H9 (cell line): ENCODE results near the gene SETBP1. TPM values are rescaled to one million over a fixed set of nuclear protein-coding genes. Genes with fewer than 3 reads are reported as not detected.

Experiments
- DNase-seq: peaks from one replicate; pipeline ENCODE4 v3.0.0-alpha.2; 2017
- H2AFZ ChIP-seq: one replicate; pipeline ENCODE4 v1.6.1; 2013; ENCODE audit warnings: mild to moderate bottlenecking, low read length, control low read depth, moderate library complexity
- H2AK5ac ChIP-seq: 2 replicates; pipeline ENCODE4 v1.6.1; 2013; ENCODE audit warnings: low read length, control low read depth, mixed read lengths; ENCODE audit not compliant: insufficient read length
- H2BK120ac ChIP-seq: one replicate; pipeline ENCODE4 v1.6.1; 2013; ENCODE audit warnings: low read depth, mild to moderate bottlenecking, low read length, control low read depth, inconsistent platforms; ENCODE audit not compliant: poor library complexity, severe bottlenecking
- H2BK12ac ChIP-seq: 2 replicates; pipeline ENCODE4 v1.6.1; 2013; ENCODE audit warnings: low read length, control low read depth, mixed read lengths, low read depth; ENCODE audit not compliant: insufficient read length
- H2BK15ac ChIP-seq: 2 replicates; pipeline ENCODE4 v1.6.1; 2013; ENCODE audit warnings: low read depth, low read length, control low read depth
- H2BK20ac ChIP-seq: one replicate; pipeline ENCODE4 v1.6.1; 2013; ENCODE audit warnings: low read depth, mild to moderate bottlenecking, low read length, control low read depth, inconsistent platforms; ENCODE audit not compliant: poor library complexity, severe bottlenecking
- H2BK5ac ChIP-seq: 2 replicates; pipeline ENCODE4 v1.6.1; 2013; ENCODE audit warnings: low read length, control low read depth, mixed read lengths; ENCODE audit not compliant: insufficient read length
- H3K14ac ChIP-seq: 2 replicates; pipeline ENCODE4 v1.6.1; 2013; ENCODE audit warnings: low read length, control low read depth; ENCODE audit not compliant: insufficient read depth
- H3K18ac ChIP-seq: 2 replicates; pipeline ENCODE4 v1.6.1; 2013; ENCODE audit warnings: low read depth, mild to moderate bottlenecking, mixed read lengths, low read length, control low read depth; ENCODE audit not compliant: insufficient read length
- H3K23ac ChIP-seq: 2 replicates; pipeline ENCODE4 v1.6.1; 2013; ENCODE audit warnings: low read length, control low read depth, mixed read lengths, low read depth; ENCODE audit not compliant: insufficient read length
- H3K23me2 ChIP-seq: 2 replicates; pipeline ENCODE4 v1.6.1; 2013; ENCODE audit warnings: low read depth, mild to moderate bottlenecking, mixed read lengths, low read length, control low read depth; ENCODE audit not compliant: insufficient read length, poor library complexity, severe bottlenecking
- H3K27ac ChIP-seq: 2 replicates; pipeline ENCODE4 v1.5.1; 2013; ENCODE audit warnings: low read length, control low read depth, mixed read lengths, low read depth; ENCODE audit not compliant: insufficient read length
- H3K27me3 ChIP-seq: 2 replicates; pipeline ENCODE4 v1.6.1; 2013; ENCODE audit warnings: low read length, control low read depth, inconsistent platforms; ENCODE audit not compliant: insufficient read depth
- H3K4ac ChIP-seq: 2 replicates; pipeline ENCODE4 v1.6.1; 2013; ENCODE audit warnings: low read depth, mild to moderate bottlenecking, control low read depth, inconsistent platforms, low read length, moderate library complexity
- H3K4me1 ChIP-seq: 2 replicates; pipeline ENCODE4 v1.6.1; 2013; ENCODE audit warnings: low read length, control low read depth, inconsistent platforms; ENCODE audit not compliant: insufficient read depth
- H3K4me2 ChIP-seq: 2 replicates; pipeline ENCODE4 v1.6.1; 2013; ENCODE audit warnings: low read length, control low read depth, mixed read lengths; ENCODE audit not compliant: insufficient read length, insufficient read depth
- H3K56ac ChIP-seq: 2 replicates; pipeline ENCODE4 v1.6.1; 2013; ENCODE audit warnings: low read depth, mild to moderate bottlenecking, mixed read lengths, low read length, control low read depth; ENCODE audit not compliant: insufficient read length
- H3K79me1 ChIP-seq: 2 replicates; pipeline ENCODE4 v1.6.1; 2013; ENCODE audit warnings: low read depth, mild to moderate bottlenecking, moderate library complexity, low read length, control low read depth, inconsistent platforms; ENCODE audit not compliant: insufficient read depth, poor library complexity, severe bottlenecking
- H3K79me2 ChIP-seq: 2 replicates; pipeline ENCODE4 v1.6.1; 2013; ENCODE audit warnings: low read length, control low read depth, inconsistent platforms; ENCODE audit not compliant: insufficient read depth
- H3K9ac ChIP-seq: 2 replicates; pipeline ENCODE4 v1.6.1; 2013; ENCODE audit warnings: low read length, control low read depth, mixed read lengths; ENCODE audit not compliant: insufficient read length; ENCODE audit errors: extremely low read depth
- H3K9me3 ChIP-seq: one replicate; pipeline ENCODE4 v1.6.1; 2013; ENCODE audit warnings: low read depth, low read length, inconsistent platforms; ENCODE audit not compliant: control insufficient read depth
- H3T11ph ChIP-seq: one replicate; pipeline ENCODE4 v1.6.1; 2013; ENCODE audit warnings: mild to moderate bottlenecking, low read length, control low read depth, inconsistent platforms
- H4K20me1 ChIP-seq: one replicate; pipeline ENCODE4 v1.6.1; 2013; ENCODE audit not compliant: control insufficient read depth, insufficient read length, insufficient read depth
- H4K5ac ChIP-seq: 2 replicates; pipeline ENCODE4 v1.6.1; 2013; ENCODE audit warnings: low read depth, mild to moderate bottlenecking, mixed read lengths, low read length, control low read depth; ENCODE audit not compliant: insufficient read length
- H4K8ac ChIP-seq: replicated peaks from 2 replicates; pipeline ENCODE4 v1.6.1; 2013; ENCODE audit warnings: low read length, control low read depth, mixed read lengths, low read depth; ENCODE audit not compliant: insufficient read length
- H4K91ac ChIP-seq: 2 replicates; pipeline ENCODE4 v1.6.1; 2013; ENCODE audit warnings: low read depth, mild to moderate bottlenecking, moderate library complexity, mixed read lengths, low read length, control low read depth; ENCODE audit not compliant: insufficient read length
- H3K27ac Mint-ChIP-seq, 3 experiments: 2 replicates in 2 of 3; 3 replicates in 1 of 3; pipeline ENCODE4 v1.8.0; 2020 to 2021; ENCODE audit warnings: mixed read lengths in 3 of 3, mild to moderate bottlenecking in 1 of 3, moderate library complexity in 1 of 3
- H3K27me3 Mint-ChIP-seq: 2 replicates; pipeline ENCODE4 v1.8.0; 2021; ENCODE audit warnings: low read depth, mild to moderate bottlenecking, moderate library complexity, mixed read lengths
- H3K36me3 Mint-ChIP-seq, 3 experiments: 2 replicates in 2 of 3; 3 replicates in 1 of 3; pipeline ENCODE4 v1.8.0; 2020 to 2021; ENCODE audit warnings: low read depth in 3 of 3, mixed read lengths in 3 of 3; ENCODE audit not compliant: insufficient read depth in 1 of 3
- H3K4me1 Mint-ChIP-seq, 2 experiments: 2 replicates each; pipeline ENCODE4 v1.8.0; 2020; ENCODE audit warnings: mixed read lengths in 2 of 2
- H3K4me3 Mint-ChIP-seq, 2 experiments: 2 replicates in 1 of 2; 3 replicates in 1 of 2; pipeline ENCODE4 v1.8.0; 2020 to 2021; ENCODE audit warnings: mild to moderate bottlenecking in 2 of 2, mixed read lengths in 2 of 2, moderate library complexity in 1 of 2
- H3K9me3 Mint-ChIP-seq, 2 experiments: 2 replicates in 1 of 2; 3 replicates in 1 of 2; pipeline ENCODE4 v1.8.0; 2020; ENCODE audit warnings: mild to moderate bottlenecking in 2 of 2, mixed read lengths in 2 of 2, moderate library complexity in 1 of 2
- CTCF ChIP-seq: fragments of 200-600 bp; sonication (generic); conservative IDR thresholded peaks from 3 replicates; pipeline ENCODE4 v1.8.0; 2021; ENCODE audit warnings: antibody characterized with exemption, mild to moderate bottlenecking
- WGBS: extraction: QIAGEN DNeasy Blood & Tissue Kit; methylation state at CpG from one replicate; pipeline ENCODE4 v1.1.7; 2013; ENCODE audit warnings: missing lambda C conversion rate, low lambda C conversion rate, mixed read lengths; ENCODE audit not compliant: insufficient read length; ENCODE audit errors: extremely low coverage; 5-methylcytosine and 5-hydroxymethylcytosine counted together
- total RNA-seq: library from RNA; stranded (reverse); gene quantifications from 2 replicates; pipeline ENCODE4 v1.2.1, GENCODE V29; 2021

SETBP1 gene
- total RNA-seq, 1 experiment from 2014 or later = 4.6 TPM

- no peak overlapping the region for H4K8ac ChIP-seq
- no peaks in the 10 kb centered on the region for H3K27me3 ChIP-seq
- no peak overlapping the region for H3K9ac ChIP-seq
- no peak overlapping the region for H2BK5ac ChIP-seq
- H2BK20ac ChIP-seq = no peak overlapping the region
- Mint-ChIP-seq H3K27me3 (no peaks in the 10 kb centered on the region), H3K9me3 (no peaks in the 10 kb centered on the region), H3K4me3 (no peak overlapping the region), H3K36me3 (no peaks in the 10 kb centered on the region; a peak in 1 of 7 replicates), H3K27ac (no peak overlapping the region), H3K4me1 (peaks cover 63 to 66% of the 10 kb centered on the region in 2 experiments)
- H3K23me2 ChIP-seq = no peaks in the 10 kb centered on the region
- H3K18ac ChIP-seq = no peak overlapping the region
- no peak overlapping the region for H2AFZ ChIP-seq
- no peak overlapping the region for H3K56ac ChIP-seq
- no peak for TF ChIP-seq CTCF
- no peak overlapping the region for H2BK12ac ChIP-seq
- H3K4ac ChIP-seq = no peak overlapping the region
- no peak overlapping the region for H4K5ac ChIP-seq
- no peaks in the 10 kb centered on the region for H4K20me1 ChIP-seq
- H3K9me3 ChIP-seq = no peaks in the 10 kb centered on the region
- H3K79me1 ChIP-seq = no peaks in the 10 kb centered on the region
- H3K14ac ChIP-seq = no peak overlapping the region
- H2BK120ac ChIP-seq = no peak overlapping the region
- peaks cover 12% of the 10 kb centered on the region; the same call in 1 of the 2 replicates for H3K4me1 ChIP-seq
- no peak overlapping the region for H3K4me2 ChIP-seq
- no peak overlapping the region for H4K91ac ChIP-seq
- WGBS = no CpG with 5 or more reads among the region's 6 CpGs
- H3K23ac ChIP-seq = no peak overlapping the region
- no peak overlapping the region for H2AK5ac ChIP-seq
- DNase-seq = no peak
- no peak overlapping the region for H3K27ac ChIP-seq
- H3K79me2 ChIP-seq = no peaks in the 10 kb centered on the region
- H3T11ph ChIP-seq = no peak overlapping the region
- H2BK15ac ChIP-seq = no peak overlapping the region
These were observed 156.9 kb downstream of the SETBP1 start for GRCh38 chr18:44837482-44838180.
